Endothelial cell (in vitro differentiated cells): Measurements from ENCODE around the gene EBF3. TPM values are rescaled to one million over a fixed set of nuclear protein-coding genes. Genes with fewer than 3 reads are reported as not detected.

Experiments used
- DNase-seq: peaks from one replicate; pipeline ENCODE4 v3.0.0; 2021; ENCODE audit warnings: low spot score
- H3K27ac Mint-ChIP-seq: one replicate; pipeline ENCODE4 v1.8.0; 2021; ENCODE audit warnings: mixed read lengths, inconsistent platforms; ENCODE audit not compliant: unreplicated experiment
- H3K27me3 Mint-ChIP-seq: one replicate; pipeline ENCODE4 v1.8.0; 2021; ENCODE audit warnings: mild to moderate bottlenecking, moderate library complexity, mixed read lengths, inconsistent platforms; ENCODE audit not compliant: unreplicated experiment
- H3K36me3 Mint-ChIP-seq: one replicate; pipeline ENCODE4 v1.8.0; 2021; ENCODE audit warnings: mild to moderate bottlenecking, low read depth, mixed read lengths, inconsistent platforms; ENCODE audit not compliant: unreplicated experiment
- H3K4me1 Mint-ChIP-seq: one replicate; pipeline ENCODE4 v1.8.0; 2021; ENCODE audit warnings: mild to moderate bottlenecking, mixed read lengths, inconsistent platforms; ENCODE audit not compliant: unreplicated experiment
- H3K4me3 Mint-ChIP-seq: one replicate; pipeline ENCODE4 v1.8.0; 2021; ENCODE audit warnings: mild to moderate bottlenecking, mixed read lengths, inconsistent platforms; ENCODE audit not compliant: unreplicated experiment
- H3K9me3 Mint-ChIP-seq: one replicate; pipeline ENCODE4 v1.8.0; 2021; ENCODE audit warnings: mixed read lengths, inconsistent platforms; ENCODE audit not compliant: unreplicated experiment
- CTCF ChIP-seq: fragments of 200-600 bp; sonication (generic); IDR thresholded peaks from one replicate; pipeline ENCODE4 v1.5.0; 2021; ENCODE audit warnings: antibody characterized with exemption; ENCODE audit not compliant: unreplicated experiment
- total RNA-seq: library from RNA; stranded (reverse); fragmentation: NEBNext Ultra II Directional; extraction: Animal tissue kit (Norgen Biotek cat#: 25700); gene quantifications from one replicate; pipeline ENCODE4 v1.2.1, GENCODE V29; 2021; ENCODE audit not compliant: unreplicated experiment

EBF3 gene
- total RNA-seq, 1 donor from 2014 or later = 1.3 TPM

- Mint-ChIP-seq H3K27me3 (no peaks in the 10 kb centered on the region), H3K9me3 (no peaks in the 10 kb centered on the region), H3K27ac (no peak overlapping the region)
These were observed 126.0 kb downstream of the EBF3 start for GRCh38 chr10:129837909-129838582.

GRCh38 chr10:129836253-129836652, 127.8 kb downstream of the EBF3 start:
- Mint-ChIP-seq H3K4me1 (no peaks in the 10 kb centered on the region), H3K9me3 (no peaks in the 10 kb centered on the region), H3K27me3 (no peaks in the 10 kb centered on the region), H3K36me3 (no peaks in the 10 kb centered on the region), H3K27ac (no peak overlapping the region), H3K4me3 (no peak overlapping the region)
- no peak for TF ChIP-seq CTCF
- DNase-seq = no peak

More at GRCh38 chr10:129837909-129838582, 126.0 kb downstream of the EBF3 start:
- H3K4me3 Mint-ChIP-seq = no peak overlapping the region
- DNase-seq = no peak
- H3K36me3 Mint-ChIP-seq = no peaks in the 10 kb centered on the region
- H3K4me1 Mint-ChIP-seq = no peaks in the 10 kb centered on the region
- TF ChIP-seq CTCF = no peak

GRCh38 chr10:129833994-129834739, 129.9 kb downstream of the EBF3 start:
- Mint-ChIP-seq H3K27me3 (no peaks in the 10 kb centered on the region), H3K4me1 (peaks cover 5% of the 10 kb centered on the region)

GRCh38 chr10:129833468-129833950, 130.6 kb downstream of the EBF3 start:
- no peak for TF ChIP-seq CTCF
- Mint-ChIP-seq H3K4me3 (no peak overlapping the region), H3K9me3 (no peaks in the 10 kb centered on the region), H3K27ac (no peak overlapping the region), H3K27me3 (no peaks in the 10 kb centered on the region), H3K36me3 (no peaks in the 10 kb centered on the region), H3K4me1 (peaks cover 5% of the 10 kb centered on the region)
- DNase-seq = no peak

More at GRCh38 chr10:129833994-129834739, 129.9 kb downstream of the EBF3 start:
- Mint-ChIP-seq H3K27ac (no peak overlapping the region), H3K36me3 (no peaks in the 10 kb centered on the region), H3K9me3 (no peaks in the 10 kb centered on the region), H3K4me3 (no peak overlapping the region)
- no peak for TF ChIP-seq CTCF
- DNase-seq = no peak
